HepG2 (cell line): ENCODE results near the gene SGCB. TPM values are rescaled to one million over a fixed set of nuclear protein-coding genes. Genes with fewer than 3 reads are reported as not detected.

Source experiments
- ATM ChIP-seq: fragments of 450-650 bp; IDR thresholded peaks from 2 replicates; pipeline ENCODE4 v1.7.1; 2017; ENCODE audit warnings: mild to moderate bottlenecking, borderline replicate concordance
- CREB1 ChIP-seq, 2 experiments: fragments of 450-650 bp in 1 of 2; IDR thresholded peaks; 2 replicates each; pipeline ENCODE4 v1.6.1; 2016 to 2017; ENCODE audit warnings: control low read depth in 1 of 2, mild to moderate bottlenecking in 1 of 2, missing compliant biosample characterization in 1 of 2, missing genetic modification characterization in 1 of 2
- GFI1 ChIP-seq: sonication (generic); formaldehyde crosslinking; IDR thresholded peaks from 2 replicates; pipeline ENCODE4 v1.5.0; 2020; ENCODE audit warnings: missing genetic modification reagents, mild to moderate bottlenecking, borderline replicate concordance
- KDM6A ChIP-seq: IDR thresholded peaks from 2 replicates; pipeline ENCODE4 v1.6.1; 2016; ENCODE audit warnings: low read depth
- KLF6 ChIP-seq: IDR thresholded peaks from 2 replicates; pipeline ENCODE4 v1.8.0; 2016; ENCODE audit warnings: missing biosample characterization, missing genetic modification reagents
- MBNL3 ChIP-seq: fragments of 250-450 bp; sonication (Bioruptor Pico); conservative IDR thresholded peaks from 2 replicates; pipeline ENCODE4 v1.8.0; 2022; ENCODE audit warnings: mild to moderate bottlenecking, inconsistent platforms
- MIER2 ChIP-seq: IDR thresholded peaks from 2 replicates; pipeline ENCODE4 v1.6.1; 2016; ENCODE audit warnings: missing biosample characterization, missing genetic modification reagents
- MNT ChIP-seq: fragments of 450-650 bp; IDR thresholded peaks from 2 replicates; pipeline ENCODE4 v1.6.1; 2016
- MYPOP ChIP-seq: sonication (generic); formaldehyde crosslinking; IDR thresholded peaks from 2 replicates; pipeline ENCODE4 v1.8.1; 2023; ENCODE audit warnings: mild to moderate bottlenecking, moderate library complexity, missing genetic modification reagents
- NFYB ChIP-seq: sonication (generic); formaldehyde crosslinking; IDR thresholded peaks from 2 replicates; pipeline ENCODE4 v1.4.0; 2020; ENCODE audit warnings: missing genetic modification reagents
- NR2F1 ChIP-seq, 2 experiments: fragments of 450-650 bp in 1 of 2; formaldehyde crosslinking in 1 of 2; IDR thresholded peaks; 2 replicates each; pipeline versions ENCODE4 v1.5.0 to v1.6.1; 2016 to 2020; ENCODE audit warnings: mild to moderate bottlenecking in 1 of 2, missing compliant biosample characterization in 1 of 2, missing genetic modification reagents in 1 of 2, moderate library complexity in 1 of 2
- SNRNP70 ChIP-seq: fragments of 200-400 bp; formaldehyde crosslinking; IDR thresholded peaks from 2 replicates; pipeline ENCODE4 v1.6.1; 2017; ENCODE audit warnings: mild to moderate bottlenecking, low read depth, low read length, moderate library complexity
- SOX5 ChIP-seq: IDR thresholded peaks from 2 replicates; pipeline ENCODE4 v1.6.1; 2016; ENCODE audit warnings: borderline replicate concordance
- TOPORS ChIP-seq: sonication (generic); formaldehyde crosslinking; IDR thresholded peaks from 2 replicates; pipeline ENCODE4 v1.8.0; 2023; ENCODE audit warnings: mild to moderate bottlenecking, missing genetic modification reagents
- ZFP82 ChIP-seq: sonication (generic); formaldehyde crosslinking; IDR thresholded peaks from 2 replicates; pipeline ENCODE4 v1.5.1; 2020; ENCODE audit warnings: mild to moderate bottlenecking, missing genetic modification reagents, borderline replicate concordance
- ZNF33A ChIP-seq: sonication (generic); formaldehyde crosslinking; IDR thresholded peaks from 2 replicates; pipeline ENCODE4 v1.5.1; 2020; ENCODE audit warnings: missing genetic modification reagents, mild to moderate bottlenecking, moderate library complexity, borderline replicate concordance
- ZNF343 ChIP-seq: sonication (generic); formaldehyde crosslinking; IDR thresholded peaks from 2 replicates; pipeline ENCODE4 v1.4.0; 2020; ENCODE audit warnings: mild to moderate bottlenecking, missing genetic modification reagents
- ZNF609 ChIP-seq: sonication (generic); formaldehyde crosslinking; IDR thresholded peaks from 2 replicates; pipeline ENCODE4 v1.4.0; 2020; ENCODE audit warnings: mild to moderate bottlenecking, missing genetic modification reagents, borderline replicate concordance
- ZNF678 ChIP-seq: sonication (generic); formaldehyde crosslinking; IDR thresholded peaks from 2 replicates; pipeline ENCODE4 v1.4.0; 2020; ENCODE audit warnings: mild to moderate bottlenecking, missing genetic modification reagents
- ZNF713 ChIP-seq: sonication (generic); formaldehyde crosslinking; IDR thresholded peaks from 2 replicates; pipeline ENCODE4 v1.4.0; 2020; ENCODE audit warnings: mild to moderate bottlenecking, missing genetic modification reagents
- polyA plus RNA-seq, 8 experiments: library from polyadenylated mRNA; depleted of rRNA in 3 of 8; stranded (reverse) in 7 of 8; unstranded in 1 of 8; fragments of >200 nt; fragmentation: Illumina TruSeq in 4 of 8; extraction: Trizol in 4 of 8; gene quantifications; 2 replicates each; pipeline versions ENCODE4 v1.2.1 to v1.2.3, GENCODE V29; 2011 to 2016; ENCODE audit warnings: low read depth in 4 of 8, missing spikeins in 1 of 8, mixed read lengths in 1 of 8; ENCODE audit not compliant: insufficient read depth in 1 of 8
- total RNA-seq, 5 experiments: library from RNA; depleted of rRNA; stranded (reverse); fragments of >200 nt; fragmentation: Illumina TruSeq; extraction: Trizol; gene quantifications; 2 replicates each; pipeline ENCODE4 v1.2.3, GENCODE V29; 2016; ENCODE audit warnings: low read depth in 1 of 5
- TF ChIP-seq, protein P1 (sequence below): sonication (generic); formaldehyde crosslinking; IDR thresholded peaks from 2 replicates; pipeline ENCODE4 v1.4.0; 2020; ENCODE audit warnings: missing genetic modification reagents

Gene SGCB
- total and polyA plus RNA-seq, 2 of the 13 experiments (the other 11 are each of a cell fraction or from before 2014, with no cell fraction given): 2.2 to 4.8 TPM

GRCh38 chr4:52051615-52052474 is 13.7 kb upstream of the SGCB start (continued):
- TF ChIP-seq ZNF609: no peak
- no peak for TF ChIP-seq ZNF343 (CRISPR knock-in tag)
- no peak for TF ChIP-seq ATM
- peak; percentile 56 for TF ChIP-seq KLF6 (CRISPR knock-in tag)
- 0 out of 2 replicates have a peak, but pooled peaks have one; percentile 4 for TF ChIP-seq MNT
- TF ChIP-seq ZFP82 (CRISPR knock-in tag): no peak
- TF ChIP-seq NFYB (CRISPR knock-in tag): no peak
- no peak for TF ChIP-seq KDM6A
- no peak; the same call in 1 of the 2 replicates for TF ChIP-seq MYPOP (CRISPR knock-in tag)
- no peak for TF ChIP-seq SNRNP70
- no peak for TF ChIP-seq NR2F1 (CRISPR knock-in tag; IDR thresholded peaks at IDR 0.05)
- no peak for TF ChIP-seq MIER2 (CRISPR knock-in tag)
- no peak for TF ChIP-seq ZNF33A (CRISPR knock-in tag)
- TF ChIP-seq ZNF678 (CRISPR knock-in tag): no peak
- TF ChIP-seq, protein P1, sequence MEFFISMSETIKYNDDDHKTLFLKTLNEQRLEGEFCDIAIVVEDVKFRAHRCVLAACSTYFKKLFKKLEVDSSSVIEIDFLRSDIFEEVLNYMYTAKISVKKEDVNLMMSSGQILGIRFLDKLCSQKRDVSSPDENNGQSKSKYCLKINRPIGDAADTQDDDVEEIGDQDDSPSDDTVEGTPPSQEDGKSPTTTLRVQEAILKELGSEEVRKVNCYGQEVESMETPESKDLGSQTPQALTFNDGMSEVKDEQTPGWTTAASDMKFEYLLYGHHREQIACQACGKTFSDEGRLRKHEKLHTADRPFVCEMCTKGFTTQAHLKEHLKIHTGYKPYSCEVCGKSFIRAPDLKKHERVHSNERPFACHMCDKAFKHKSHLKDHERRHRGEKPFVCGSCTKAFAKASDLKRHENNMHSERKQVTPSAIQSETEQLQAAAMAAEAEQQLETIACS: no peak; the same call in 1 of the 2 replicates
- peak; percentile 52 for TF ChIP-seq TOPORS (CRISPR knock-in tag)
- no peak for TF ChIP-seq ZNF713 (CRISPR knock-in tag)
- no peak for TF ChIP-seq MBNL3
- no peak for TF ChIP-seq GFI1 (CRISPR knock-in tag)
- TF ChIP-seq SOX5 (CRISPR knock-in tag): no peak; the same call in 1 of the 2 replicates
- no peak for TF ChIP-seq CREB1 (IDR thresholded peaks at IDR 0.05)
- no peak for TF ChIP-seq CREB1 (CRISPR knock-in tag; IDR thresholded peaks at IDR 0.05)
